Right atrium auricular region (tissue), 2 donors: Measurements from ENCODE around the gene CD80. TPM values are rescaled to one million over a fixed set of nuclear protein-coding genes. Genes with fewer than 3 reads are reported as not detected.

Source experiments
- DNase-seq: peaks from one replicate; pipeline ENCODE4 v3.0.0-alpha.2; 2019; ENCODE audit warnings: low spot score
- H3K27ac ChIP-seq, 2 donors: fragments of 200-600 bp; sonication (generic); 1 replicate in 1 of 2; 2 replicates in 1 of 2; pipeline ENCODE4 v1.5.1; 2016 to 2019
- H3K27me3 ChIP-seq, 2 donors: fragments of 200-600 bp; sonication (generic); one replicate each; pipeline versions ENCODE4 v1.5.1 to v1.6.0; 2017 to 2019
- H3K36me3 ChIP-seq: fragments of 200-600 bp; sonication (generic); one replicate; pipeline ENCODE4 v1.5.1; 2016
- H3K4me1 ChIP-seq, 2 donors: fragments of 200-600 bp; sonication (generic); one replicate each; pipeline versions ENCODE4 v1.5.1 to v1.6.0; 2017 to 2019
- H3K4me3 ChIP-seq, 2 donors: fragments of 200-600 bp; sonication (generic); 1 replicate in 1 of 2; 2 replicates in 1 of 2; pipeline ENCODE4 v1.5.1; 2017 to 2019; ENCODE audit warnings: mild to moderate bottlenecking in 1 of 2, moderate library complexity in 1 of 2
- H3K9me3 ChIP-seq, 2 donors: fragments of 200-600 bp; sonication (generic); one replicate each; pipeline ENCODE4 v1.5.1; 2019
- CTCF ChIP-seq, 2 donors: fragments of 200-600 bp; sonication (generic); IDR thresholded peaks; one replicate each; pipeline ENCODE4 v1.5.1; 2019; ENCODE audit warnings: antibody characterized with exemption in 2 of 2
- total RNA-seq, 2 donors: library from RNA; depleted of rRNA; stranded (reverse); fragments of >200 nt; gene quantifications; one replicate each; pipeline ENCODE4 v1.1.0, GENCODE V29; 2016

CD80 gene
- total RNA-seq, 2 donors from 2014 or later, result 0.20 to 0.67 TPM

- Histone ChIP-seq H3K4me1 (peaks cover 0 to 39% of the 10 kb centered on the region in 2 donors), H3K27ac (no peak overlapping the region), H3K36me3 (no peaks in the 10 kb centered on the region), H3K9me3 (no peaks in the 10 kb centered on the region), H3K27me3 (no peaks in the 10 kb centered on the region), H3K4me3 (no peak overlapping the region)
- no peak for TF ChIP-seq CTCF (IDR thresholded peaks at IDR 0.05)
- no peak for DNase-seq
Observed at GRCh38 chr3:119594066-119594465, 34.7 kb upstream of the CD80 start.

GRCh38 chr3:119592861-119593260 is 33.4 kb upstream of the CD80 start:
- TF ChIP-seq CTCF (IDR thresholded peaks at IDR 0.05), result no peak
- Histone ChIP-seq H3K4me3 (no peak overlapping the region), H3K27me3 (no peaks in the 10 kb centered on the region), H3K36me3 (no peaks in the 10 kb centered on the region), H3K27ac (no peak overlapping the region), H3K4me1 (peaks cover 0 to 27% of the 10 kb centered on the region in 2 donors), H3K9me3 (no peaks in the 10 kb centered on the region)
- DNase-seq, result no peak

GRCh38 chr3:119590706-119591105 is 31.3 kb upstream of the CD80 start:
- TF ChIP-seq CTCF (IDR thresholded peaks at IDR 0.05), result no peak

GRCh38 chr3:119589102-119589773 is 29.8 kb upstream of the CD80 start:
- TF ChIP-seq CTCF (IDR thresholded peaks at IDR 0.05), result no peak
- Histone ChIP-seq H3K27me3 (no peaks in the 10 kb centered on the region), H3K4me1 (no peaks in the 10 kb centered on the region), H3K27ac (no peak overlapping the region), H3K4me3 (no peak overlapping the region), H3K36me3 (peaks cover 3% of the 10 kb centered on the region), H3K9me3 (no peaks in the 10 kb centered on the region)
- no peak for DNase-seq

More at GRCh38 chr3:119590706-119591105, 31.3 kb upstream of the CD80 start:
- Histone ChIP-seq H3K36me3 (peaks cover 3% of the 10 kb centered on the region), H3K27ac (no peak overlapping the region), H3K4me3 (no peak overlapping the region), H3K27me3 (no peaks in the 10 kb centered on the region), H3K9me3 (no peaks in the 10 kb centered on the region), H3K4me1 (peaks cover 0 to 7% of the 10 kb centered on the region in 2 donors)
- DNase-seq, result no peak

- Histone ChIP-seq H3K27me3 (no peaks in the 10 kb centered on the region), H3K9me3 (no peaks in the 10 kb centered on the region), H3K4me3 (no peak overlapping the region), H3K36me3 (peaks cover 3% of the 10 kb centered on the region), H3K27ac (no peak overlapping the region), H3K4me1 (no peaks in the 10 kb centered on the region)
- peak; percentile 73 for DNase-seq
- no peak for TF ChIP-seq CTCF (IDR thresholded peaks at IDR 0.05)
Observed at GRCh38 chr3:119588112-119588511, 28.7 kb upstream of the CD80 start.

GRCh38 chr3:119586733-119587172 is 27.3 kb upstream of the CD80 start:
- no peak overlapping the region for H3K4me3 ChIP-seq
- no peaks in the 10 kb centered on the region for H3K27me3 ChIP-seq
- peaks cover 3% of the 10 kb centered on the region for H3K36me3 ChIP-seq
- no peaks in the 10 kb centered on the region for H3K4me1 ChIP-seq
- TF ChIP-seq CTCF (IDR thresholded peaks at IDR 0.05), result no peak
- no peaks in the 10 kb centered on the region for H3K9me3 ChIP-seq
- DNase-seq, result no peak
- no peak overlapping the region for H3K27ac ChIP-seq
